ENCODE results near the gene PSMG3.

PSMG3 gene

DNA sequence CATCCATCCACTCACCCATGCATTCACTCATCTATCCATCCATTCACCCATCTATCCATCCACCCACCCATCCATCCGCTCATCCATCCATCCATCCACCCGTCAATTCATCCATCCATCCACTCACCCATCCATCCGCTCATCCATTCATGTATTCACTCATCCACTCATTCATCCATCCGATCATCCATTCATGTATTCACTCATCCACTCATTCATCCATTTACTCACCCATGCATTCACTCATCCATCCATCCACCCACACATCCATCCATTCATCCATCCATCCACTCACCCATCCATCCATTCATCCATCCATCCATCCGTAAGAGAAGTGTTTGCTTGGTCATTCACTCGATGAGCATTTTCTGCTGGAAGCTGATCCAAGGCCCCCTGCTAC, 8.7 kb upstream of the PSMG3 start:
- DNase-seq = no peak

DNA sequence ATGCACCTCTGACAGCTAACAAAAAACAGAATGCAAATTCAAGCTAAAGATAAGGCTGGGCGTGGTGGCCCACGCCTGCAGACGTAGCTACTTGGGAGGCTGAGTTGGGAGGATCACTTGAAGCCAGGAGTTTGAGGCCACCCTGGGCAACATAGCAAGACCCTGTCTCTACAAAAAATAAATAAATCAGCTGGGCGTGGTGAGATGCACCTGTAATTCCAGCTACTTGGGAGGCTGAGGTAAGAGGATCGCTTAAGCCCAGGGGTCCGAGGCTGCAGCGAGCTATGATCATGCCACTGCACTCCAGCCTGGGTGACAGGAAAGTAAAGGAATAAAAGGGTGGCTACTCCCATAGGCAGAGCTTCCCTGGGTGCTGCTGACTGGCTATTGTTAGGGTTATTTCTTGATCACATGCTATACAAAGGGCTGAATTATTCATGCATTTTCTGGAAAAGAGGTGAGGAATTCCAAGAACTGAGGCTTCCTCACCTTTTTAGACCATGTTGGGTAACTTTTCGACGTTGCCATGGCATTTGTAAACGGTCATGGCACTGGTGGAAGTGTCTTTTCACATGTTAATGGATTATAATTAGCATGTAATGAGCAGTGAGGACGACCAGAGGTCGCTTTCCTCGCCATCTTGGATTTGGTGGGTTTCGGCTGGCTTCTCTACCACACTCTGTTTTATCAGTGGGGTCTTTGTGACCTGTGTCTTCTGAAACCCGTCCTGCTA, 6.9 kb upstream of the PSMG3 start:
- no peak for DNase-seq

DNA sequence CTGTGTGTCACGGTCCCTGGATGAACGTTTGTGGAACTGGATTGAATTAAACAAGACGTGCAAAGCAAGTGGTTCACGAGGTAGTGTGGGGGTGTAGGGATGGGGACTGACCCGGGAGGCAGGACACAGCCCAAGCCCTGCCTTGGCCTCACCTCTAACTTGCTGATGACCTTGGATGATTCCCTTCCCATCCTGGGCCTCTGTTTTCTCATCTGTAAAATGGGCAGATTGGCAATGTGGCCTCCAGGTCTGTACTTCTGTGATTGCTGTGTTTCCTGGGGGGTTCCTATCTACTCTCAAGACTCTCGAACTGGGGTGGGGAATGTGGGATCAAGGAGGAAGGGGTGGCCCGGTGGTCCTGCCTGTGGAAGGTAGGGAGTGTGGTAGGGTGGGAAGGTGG, 6.0 kb upstream of the PSMG3 start:
- DNase-seq = no peak

DNA sequence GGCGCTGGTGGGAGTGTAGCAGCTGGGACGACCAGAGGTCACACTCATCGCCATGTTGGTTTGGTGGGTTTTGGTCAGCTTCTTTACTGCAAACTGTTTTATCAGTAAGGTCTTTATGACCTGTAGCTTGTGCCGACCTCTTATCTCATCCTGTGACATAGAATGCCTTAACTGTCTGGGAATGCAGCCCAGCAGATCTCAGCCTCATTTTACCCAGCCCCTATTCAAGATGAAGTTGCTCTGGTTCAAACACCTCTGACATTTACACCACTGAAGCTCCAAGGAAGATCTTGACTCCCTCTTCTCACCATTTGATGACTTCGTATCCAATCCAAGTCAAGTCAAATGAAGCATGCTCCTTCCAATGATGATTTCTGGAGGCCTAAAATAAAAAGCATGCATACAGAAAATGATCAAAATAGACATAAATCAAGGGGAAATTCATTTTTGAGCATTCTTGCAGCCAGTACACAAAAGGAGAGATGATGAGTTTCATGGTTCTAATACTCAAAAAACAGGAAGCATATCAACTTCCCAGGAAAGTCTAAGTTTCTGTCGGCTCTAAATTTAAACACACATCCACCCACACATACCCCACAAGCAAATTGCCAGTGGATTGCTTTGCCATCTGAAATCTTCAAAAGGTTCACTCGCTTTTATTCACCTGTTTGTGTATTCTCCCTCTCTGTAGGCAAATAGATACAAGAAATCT, 2.4 kb upstream of the PSMG3 start:
- no peak for DNase-seq

DNA sequence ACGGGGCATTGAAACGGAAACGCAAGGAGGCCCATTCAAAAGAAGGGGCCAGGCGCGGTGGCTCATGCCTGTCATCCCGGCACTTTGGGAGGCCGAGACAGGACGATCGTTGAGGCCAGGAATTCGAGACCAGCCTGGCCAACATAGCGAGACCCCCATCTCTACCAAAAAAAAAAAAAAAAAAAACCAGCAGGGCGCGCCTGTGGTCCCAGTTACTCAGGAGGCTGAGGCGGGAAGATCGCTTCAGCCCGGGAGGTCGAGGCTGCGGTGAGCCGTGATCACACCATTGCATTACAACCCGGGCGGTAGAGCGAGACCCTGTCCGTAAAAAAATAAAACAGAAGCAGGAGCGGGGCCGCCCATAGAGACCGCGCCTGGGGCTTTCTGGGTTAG, 396 bp downstream of the PSMG3 start:
- DNase-seq = no peak

DNA sequence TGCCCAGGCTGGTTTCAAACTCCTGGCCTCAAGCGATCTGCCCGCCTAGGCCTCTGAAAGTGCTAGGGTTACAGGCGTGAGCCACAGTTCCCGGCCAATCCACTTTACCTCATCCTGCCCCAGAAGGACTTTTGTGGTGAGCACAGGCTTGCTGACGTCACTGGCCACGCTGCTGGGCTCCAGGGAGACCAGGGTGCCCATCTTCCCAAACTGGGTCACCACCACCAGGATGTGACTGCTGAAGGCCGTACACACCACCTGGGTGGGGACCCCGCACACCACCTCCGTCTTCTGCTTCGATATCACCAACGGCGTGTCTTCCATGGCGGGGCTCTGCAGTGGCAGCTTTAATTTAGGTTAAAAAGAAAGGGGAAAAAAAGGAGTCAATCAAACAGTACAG, 816 bp downstream of the PSMG3 start:
- DNase-seq = no peak

DNA sequence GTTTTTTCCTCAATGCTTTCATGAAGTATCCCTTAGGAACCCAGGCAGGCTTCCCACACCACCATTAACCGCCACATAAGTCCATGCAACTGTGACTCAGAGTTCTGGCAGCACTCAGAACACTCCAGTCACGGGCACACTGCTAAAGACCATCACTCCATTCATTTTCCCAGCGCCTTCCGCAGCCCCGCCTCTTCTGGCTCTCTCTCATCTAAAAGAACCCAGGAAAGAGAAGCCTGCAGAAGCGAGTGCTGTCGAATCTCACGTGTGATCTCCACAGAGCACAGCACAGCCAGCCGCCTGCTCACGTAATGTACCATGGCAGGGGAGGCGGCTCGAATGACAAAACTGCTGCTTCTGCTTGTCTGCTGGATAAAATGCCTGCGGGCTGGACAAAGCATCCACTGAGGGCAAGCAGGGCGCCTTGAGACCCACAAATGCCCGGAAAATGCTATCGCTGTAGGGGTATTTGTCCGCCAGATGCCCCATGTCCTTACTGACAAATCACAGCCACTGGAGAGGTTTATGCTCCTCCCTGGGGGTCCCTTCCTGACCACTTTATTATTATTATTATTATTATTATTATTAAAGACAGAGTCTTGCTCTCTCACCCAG, 1.8 kb downstream of the PSMG3 start:
- DNase-seq = no peak

DNA sequence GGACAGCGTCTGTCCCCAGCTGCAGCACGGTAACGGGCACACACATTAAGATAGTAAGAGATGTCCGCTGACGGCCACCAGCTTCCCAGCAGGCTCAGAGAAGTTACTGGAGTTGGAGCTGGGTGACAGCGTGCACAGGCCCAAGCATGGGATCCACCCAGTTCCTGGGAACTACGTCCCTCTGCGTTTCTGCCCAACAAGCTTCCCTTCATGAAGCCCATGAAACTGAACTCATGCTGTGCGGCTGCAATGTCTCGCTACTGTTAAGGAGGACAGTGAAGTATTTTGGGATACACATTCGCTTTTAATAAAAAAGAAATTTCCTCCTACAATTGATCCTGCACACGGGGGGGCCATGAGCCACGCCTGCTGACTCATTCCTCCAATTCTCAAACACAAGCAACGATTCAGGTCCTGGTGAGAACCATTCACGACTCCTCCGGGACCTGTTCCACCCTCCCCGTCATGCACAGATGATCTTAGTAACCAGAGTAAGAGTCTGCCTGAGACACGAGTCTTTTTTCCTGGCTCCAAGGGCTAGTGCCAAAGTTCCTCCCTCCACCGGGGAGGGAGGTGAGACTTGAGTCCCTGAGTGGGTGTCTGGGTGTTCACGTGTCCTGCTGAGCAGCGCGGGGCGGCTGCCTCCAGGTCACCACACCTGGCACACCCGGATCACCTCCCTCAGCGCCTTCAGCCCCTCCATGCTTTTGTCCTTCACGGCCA, 2.6 kb downstream of the PSMG3 start:
- DNase-seq = no peak

DNA sequence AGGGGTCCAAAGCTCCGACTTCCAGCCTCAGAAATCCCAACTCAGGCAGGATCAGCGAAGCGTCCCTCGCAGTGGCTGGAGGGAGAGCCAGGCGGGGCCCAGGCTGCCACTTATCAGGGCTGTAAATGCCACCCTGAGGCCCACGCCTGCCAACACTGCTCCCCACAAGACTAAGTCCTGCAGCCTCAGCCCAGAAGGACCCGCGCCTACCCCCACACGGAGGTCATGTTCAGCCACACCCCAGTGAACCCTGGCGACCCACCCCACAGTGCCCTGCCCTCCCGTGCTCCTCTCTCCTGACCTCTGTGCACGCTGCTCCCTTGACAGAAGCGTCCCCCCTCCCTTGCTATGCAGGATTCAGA, 3.2 kb downstream of the PSMG3 start:
- no peak for DNase-seq

DNA sequence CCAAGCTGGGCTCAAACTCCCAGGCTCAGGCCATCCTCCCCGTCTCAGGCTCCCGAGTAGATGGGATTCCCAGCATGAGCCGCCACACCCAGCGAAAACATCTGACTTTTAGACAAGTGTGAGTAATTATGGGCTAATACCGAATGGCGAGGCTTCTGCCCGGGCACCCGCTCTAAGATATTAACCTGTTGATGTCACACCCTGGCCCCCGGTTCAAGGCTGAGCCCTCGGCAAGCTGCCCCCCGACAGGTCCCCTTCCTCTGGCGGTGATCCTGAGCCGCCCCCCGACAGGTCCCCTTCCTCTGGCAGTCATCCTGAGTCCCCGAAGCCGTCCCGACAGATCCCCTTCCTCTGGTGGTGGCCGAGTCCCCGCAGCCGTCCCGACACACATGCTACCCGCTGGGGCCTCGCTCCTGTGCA, 5.2 kb downstream of the PSMG3 start:
- no peak for DNase-seq

DNA sequence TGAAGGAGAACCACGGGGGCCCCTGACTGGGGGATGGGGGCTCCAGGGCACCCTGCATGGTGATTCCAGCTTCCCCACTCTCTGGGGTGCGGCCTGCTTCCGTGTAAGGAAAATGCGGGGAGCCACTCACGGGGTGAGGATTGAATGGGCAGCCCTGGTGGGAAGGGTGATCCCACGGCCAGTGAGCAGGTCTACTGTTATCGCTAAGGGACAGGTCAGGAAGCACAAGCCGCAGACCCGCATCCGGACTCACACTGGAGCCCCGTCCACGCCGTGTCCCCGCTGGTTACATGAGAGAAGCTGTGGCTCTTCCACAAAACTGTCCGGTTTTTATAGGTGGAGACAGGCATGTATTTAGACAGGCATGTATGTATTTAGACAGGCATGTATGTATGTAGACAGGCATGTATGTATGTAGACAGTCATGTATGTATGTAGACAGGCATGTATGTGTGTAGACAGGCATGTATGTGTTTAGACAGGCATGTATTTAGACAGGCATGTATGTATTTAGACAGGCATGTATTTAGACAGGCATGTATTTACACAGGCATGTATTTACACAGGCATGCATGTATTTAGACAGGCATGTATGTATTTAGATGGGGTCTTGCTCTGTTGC, 5.7 kb downstream of the PSMG3 start:
- no peak for DNase-seq

DNA sequence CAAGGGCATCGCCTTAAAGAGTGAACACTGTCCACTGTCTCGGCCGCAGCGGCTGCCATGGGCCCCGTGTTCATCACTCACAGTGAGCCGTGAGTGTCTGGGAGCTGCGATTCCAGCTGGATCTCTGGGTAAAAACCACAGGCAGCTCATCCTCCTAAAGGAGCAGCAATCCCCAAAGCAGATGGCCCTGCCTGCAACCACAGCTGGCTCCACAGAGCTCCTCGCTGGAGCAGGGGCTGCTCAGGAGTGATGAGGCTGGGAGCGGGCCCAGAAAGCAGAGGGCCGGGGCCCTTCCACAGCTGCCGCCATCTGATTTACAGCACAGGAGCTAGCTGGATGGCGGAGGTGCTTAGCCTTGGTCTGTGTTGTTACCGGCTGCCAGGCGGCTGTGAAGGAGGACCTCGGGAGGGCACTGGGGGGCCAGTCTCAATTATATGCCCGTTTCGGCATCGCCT, 7.2 kb downstream of the PSMG3 start:
- DNase-seq = no peak

DNA sequence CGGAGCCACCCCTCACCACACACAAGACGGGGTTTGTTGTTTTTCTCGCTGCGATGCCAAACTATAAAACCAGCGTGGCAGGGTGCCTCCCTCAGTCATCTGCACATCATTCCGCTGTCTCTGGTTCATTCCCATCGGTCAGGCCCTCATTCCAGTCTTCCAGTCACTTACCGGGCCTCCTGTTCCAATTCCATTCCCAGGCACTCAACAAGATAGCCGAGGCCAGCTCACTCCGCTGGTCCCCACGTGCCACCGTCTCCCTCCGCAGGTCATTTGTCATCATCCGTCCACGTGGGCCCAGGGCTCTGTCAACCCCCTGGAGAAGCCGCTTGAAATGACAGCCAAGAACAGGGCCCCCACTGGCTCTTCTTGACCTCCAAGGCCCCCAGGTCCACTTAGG, 7.7 kb downstream of the PSMG3 start:
- DNase-seq = no peak

DNA sequence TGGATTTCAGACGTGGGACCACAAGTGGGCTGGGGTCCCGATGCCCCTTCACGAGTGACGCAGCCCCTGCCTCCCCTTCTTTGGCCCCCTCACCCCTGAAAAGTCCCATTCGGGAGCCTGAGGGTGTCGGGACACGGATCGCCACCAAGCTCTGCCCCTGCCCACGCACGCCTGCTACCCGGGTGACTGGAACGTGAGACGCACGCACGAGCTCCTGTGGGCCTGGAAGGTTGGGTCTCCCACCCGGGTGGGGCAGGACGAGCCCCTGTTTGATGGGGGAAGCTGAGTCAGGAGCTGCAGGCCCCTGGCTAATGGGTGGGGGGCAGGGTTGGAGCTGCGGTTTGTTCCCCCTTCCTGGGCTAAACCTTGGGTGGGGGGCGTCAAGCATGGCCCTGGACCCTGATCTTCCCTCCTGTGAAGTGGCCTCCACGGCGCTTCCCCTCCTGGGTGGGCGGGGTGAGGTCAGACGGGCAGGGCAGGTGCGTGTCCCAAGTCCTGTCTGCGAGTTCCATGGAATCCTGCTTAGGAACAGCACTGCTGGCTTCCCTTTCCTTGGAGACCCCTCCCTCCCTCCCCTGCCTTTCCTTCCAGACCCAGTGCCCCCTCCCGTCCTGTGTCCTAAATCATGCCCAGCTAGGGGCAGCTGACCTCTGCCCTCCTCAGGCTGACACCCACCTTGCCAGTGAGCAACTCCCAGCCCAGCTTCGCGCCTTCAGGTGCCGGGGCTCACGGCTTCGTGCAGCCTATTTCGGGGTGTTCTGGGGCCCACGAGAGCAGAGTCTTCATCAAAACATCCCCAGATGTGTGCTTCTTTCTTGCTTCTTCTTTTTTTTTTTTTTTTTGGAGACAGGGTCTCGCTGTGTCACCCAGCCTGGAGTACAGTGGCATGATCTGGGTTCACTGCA, 8.5 kb downstream of the PSMG3 start:
- no peak for DNase-seq

DNA sequence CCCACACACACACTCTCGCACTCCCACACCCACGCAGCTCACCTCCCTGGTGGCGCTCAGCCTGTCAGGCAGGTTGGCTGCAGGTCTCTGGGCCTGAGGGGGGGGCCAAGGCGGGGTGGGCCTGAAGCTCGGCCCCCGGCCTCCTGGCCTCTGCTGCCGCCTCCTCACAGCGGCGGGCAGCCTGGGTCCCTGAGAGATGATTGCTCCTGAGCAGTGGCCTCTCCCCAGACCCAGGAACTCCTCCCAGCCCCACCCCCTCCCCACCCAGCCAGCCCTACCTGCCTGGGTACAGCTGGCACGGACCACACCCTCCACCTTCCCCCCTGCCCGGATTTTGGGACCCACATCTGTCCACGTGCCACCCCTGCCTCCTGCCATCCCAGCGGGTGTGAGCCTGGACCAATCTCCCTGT, 9.2 kb downstream of the PSMG3 start:
- DNase-seq = no peak

DNA sequence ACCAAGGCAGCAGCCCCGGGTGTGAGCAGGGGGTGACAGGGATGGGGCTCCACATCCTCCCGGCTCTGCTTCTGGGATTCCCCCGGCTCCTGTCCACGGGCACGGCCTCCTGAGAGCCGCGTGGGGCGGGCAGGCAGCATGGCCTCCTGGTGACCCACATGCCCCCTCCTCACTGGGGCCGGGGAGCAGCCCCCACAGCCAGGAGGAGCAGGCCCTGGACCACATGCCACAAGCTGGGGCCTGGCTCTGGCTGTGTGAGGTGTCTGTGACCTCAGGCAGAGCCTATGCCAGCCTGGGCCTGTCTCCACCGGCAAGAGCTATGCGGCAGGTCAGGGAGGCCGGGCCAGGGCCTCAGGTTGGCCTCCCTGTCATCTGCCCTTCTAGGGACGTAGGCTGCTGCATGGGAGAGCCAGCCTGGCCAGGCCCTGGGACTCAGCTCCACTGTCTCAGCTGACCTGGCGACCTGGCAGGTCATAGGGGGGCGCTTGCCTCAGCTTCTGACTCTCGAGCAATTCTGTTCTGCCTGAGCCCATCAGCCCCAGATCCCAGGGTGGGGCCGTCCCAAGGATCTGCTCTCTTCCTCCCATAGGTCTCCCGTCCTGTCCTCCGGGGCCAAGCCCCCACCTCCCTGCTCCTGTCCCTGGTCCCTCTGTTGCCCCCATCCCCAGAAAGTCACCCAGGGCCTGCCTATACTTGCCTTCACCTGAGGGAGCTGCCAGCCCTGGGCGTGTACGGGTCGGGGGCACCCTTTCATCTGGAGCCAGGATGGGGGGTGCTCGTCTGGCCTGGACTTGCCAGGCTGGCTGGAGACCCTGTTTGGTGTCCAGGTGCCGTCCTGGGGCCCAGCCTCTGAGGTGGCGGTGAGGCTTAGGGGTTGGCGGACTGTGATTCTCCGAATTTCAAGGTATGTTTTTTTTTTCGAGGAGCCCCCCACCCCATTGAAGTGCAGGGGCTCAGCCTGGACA, 9.9 kb downstream of the PSMG3 start:
- DNase-seq = no peak

DNA sequence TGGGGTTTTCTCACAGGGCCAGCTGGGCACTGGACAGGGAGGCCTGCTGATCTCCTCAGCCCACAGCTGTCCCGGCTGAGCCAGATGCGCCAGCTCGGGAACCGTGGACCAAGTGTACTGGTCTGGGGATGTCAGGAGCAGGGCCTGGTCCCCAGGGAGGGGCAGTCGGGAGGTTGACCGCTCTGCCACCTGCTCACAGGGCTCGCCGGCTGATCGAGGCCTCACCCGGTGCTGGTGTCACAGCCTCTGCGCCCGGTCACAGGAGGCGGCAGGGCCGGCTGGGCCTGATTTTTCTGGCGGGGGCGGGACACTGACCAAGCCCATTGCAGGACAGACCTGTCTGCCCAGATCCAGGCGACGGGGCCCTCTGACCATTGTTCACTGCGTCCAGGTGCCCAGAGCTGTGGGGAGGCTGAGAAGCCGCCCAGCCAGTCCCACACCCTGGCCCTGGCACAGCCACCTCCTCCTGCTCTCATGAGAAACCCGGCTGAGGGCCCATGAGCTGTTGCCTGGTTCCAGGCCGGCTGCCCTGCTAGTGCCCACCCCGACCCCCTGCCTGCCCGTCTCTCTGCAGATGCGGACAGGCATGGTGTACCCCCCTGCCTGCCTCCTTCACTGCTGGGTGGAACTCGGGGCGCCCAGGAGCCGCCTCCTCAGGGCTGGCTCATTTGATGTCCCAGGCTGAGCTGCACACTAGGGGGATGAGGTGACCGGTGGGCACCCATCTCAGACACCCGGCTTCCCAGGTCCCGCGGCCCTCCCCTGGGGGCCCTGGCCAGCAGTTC, 10.8 kb downstream of the PSMG3 start:
- DNase-seq = no peak

DNA sequence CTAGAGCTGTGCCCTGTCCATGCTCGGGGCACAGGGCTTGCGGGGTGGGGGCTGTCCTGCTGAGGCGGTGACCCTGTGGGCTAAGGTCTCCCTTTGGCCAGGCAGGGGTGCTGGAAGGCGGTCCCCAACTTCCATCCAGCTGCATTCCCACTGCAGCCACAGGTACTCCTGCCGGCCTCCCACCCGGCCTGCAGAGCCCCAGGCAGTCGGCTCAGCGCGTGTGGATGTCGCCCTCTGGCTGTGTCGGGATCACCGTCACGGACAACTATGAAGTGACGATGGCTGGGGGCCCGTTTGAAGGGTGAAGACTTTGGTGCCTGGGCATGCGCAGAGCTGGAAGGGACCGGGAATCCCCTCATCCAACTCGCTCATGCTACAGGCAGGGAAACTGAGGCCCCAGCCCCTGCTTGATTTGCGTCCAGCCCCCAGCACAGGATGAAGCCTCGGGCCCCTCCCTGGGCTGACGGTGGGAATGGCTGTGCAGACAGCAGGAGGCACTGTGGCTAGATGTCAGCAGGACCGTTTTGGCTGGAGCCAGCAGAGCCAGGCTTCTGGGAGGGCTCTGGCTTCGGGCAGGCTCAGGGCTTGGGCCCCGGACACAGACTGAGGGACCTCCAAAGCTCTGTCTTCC, 11.5 kb downstream of the PSMG3 start:
- no peak for DNase-seq

DNA sequence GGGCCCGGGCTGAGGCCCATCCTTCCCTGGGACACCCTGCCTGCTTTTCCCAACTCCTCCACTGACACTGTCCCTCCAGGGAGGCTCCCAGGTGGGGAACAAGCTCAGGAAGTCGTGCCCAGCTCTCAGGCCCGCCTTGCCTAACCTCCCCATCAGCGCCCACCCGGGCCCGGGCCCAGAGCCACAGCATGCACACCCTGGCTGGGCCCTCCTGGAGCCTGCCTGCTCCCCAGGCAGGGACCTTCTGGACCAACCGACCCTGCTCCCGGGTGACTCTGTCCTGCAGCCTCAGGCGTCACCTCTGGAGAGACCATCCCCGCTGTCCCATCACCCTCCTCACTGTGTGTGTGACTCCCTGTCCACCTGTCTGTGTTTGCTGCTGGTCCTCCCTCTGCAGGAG, 12.1 kb downstream of the PSMG3 start:
- DNase-seq = no peak

DNA sequence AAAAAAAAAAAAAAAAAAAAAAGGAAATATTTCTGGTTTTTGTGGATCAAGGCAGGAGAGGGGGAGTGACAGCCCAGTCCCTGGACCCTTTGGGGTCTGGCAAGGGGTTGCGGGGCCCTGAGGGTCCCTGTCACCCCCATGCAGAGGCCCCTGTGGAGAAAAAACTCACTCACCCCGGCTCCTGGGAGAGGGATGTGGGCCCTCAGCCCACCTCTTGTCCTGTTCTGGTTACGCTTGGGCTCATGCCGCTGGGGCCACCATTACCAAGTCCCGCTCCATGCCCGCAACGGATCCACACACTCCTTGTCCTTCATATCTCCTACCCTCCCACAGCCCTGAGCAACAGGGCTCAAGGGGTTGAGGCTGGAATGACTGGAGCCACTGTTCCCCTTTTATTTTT, 12.8 kb downstream of the PSMG3 start:
- no peak for DNase-seq

Data from NCI-H1436 treated with DMSO at 0.1 percent for 48 hours (cell line).